IMR-90 (cell line): Measurements from ENCODE around the gene RAB1B. TPM values are rescaled to one million over a fixed set of nuclear protein-coding genes. Genes with fewer than 3 reads are reported as not detected.

Experiments
- ATAC-seq: fragments of 200-7000 bp; cut with Tn5 transposase; 2 replicates; pipeline ENCODE4 v1.9.1; 2020; ENCODE audit warnings: low read depth, mild to moderate bottlenecking, moderate library complexity
- BruUV-seq: library from RNA; stranded (reverse); fragments of 400-500 nt; replicated peaks from 2 replicates; lab custom pipeline; 2021; lab: Mats Ljungman, UMichigan
- CTCF ChIA-PET: fragments of 300-600 bp; formaldehyde crosslinking; extraction: SDS; loops from one replicate; lab custom pipeline; 2021; ENCODE audit warnings: antibody characterized with exemption; lab: Yijun Ruan, JAX
- POLR2A ChIA-PET: fragments of 300-600 bp; sonication (Branson Sonifier 250); formaldehyde crosslinking; loops from one replicate; lab custom pipeline; 2022; ENCODE audit warnings: antibody characterized with exemption; ENCODE audit not compliant: unreplicated experiment; lab: Charles Lee
- DNase-seq: peaks from one replicate; pipeline ENCODE4 v3.0.0; 2013
- H2AFZ ChIP-seq: replicated peaks from 2 replicates; pipeline ENCODE3; 2013; ENCODE audit warnings: low read length, mild to moderate bottlenecking; ENCODE audit not compliant: poor library complexity
- H2AK5ac ChIP-seq: 2 replicates; pipeline ENCODE4 v1.6.1; 2013; ENCODE audit warnings: low read depth, low read length, inconsistent platforms
- H2AK9ac ChIP-seq: replicated peaks from 2 replicates; pipeline ENCODE3; 2013; ENCODE audit warnings: mild to moderate bottlenecking, low read depth, low read length, moderate library complexity; ENCODE audit not compliant: poor library complexity
- H2BK120ac ChIP-seq: 2 replicates; pipeline ENCODE4 v1.6.1; 2013; ENCODE audit warnings: low read depth, low read length, inconsistent platforms
- H2BK15ac ChIP-seq: 3 replicates; pipeline ENCODE4 v1.6.1; 2013; ENCODE audit warnings: low read depth, low read length, inconsistent platforms
- H2BK20ac ChIP-seq: 2 replicates; pipeline ENCODE4 v1.6.1; 2013; ENCODE audit warnings: low read depth, mild to moderate bottlenecking, inconsistent platforms, low read length, moderate library complexity
- H2BK5ac ChIP-seq: 2 replicates; pipeline ENCODE4 v1.6.1; 2013; ENCODE audit warnings: mild to moderate bottlenecking, low read depth, low read length, inconsistent platforms; ENCODE audit not compliant: poor library complexity, severe bottlenecking
- H3K14ac ChIP-seq: replicated peaks from 2 replicates; pipeline ENCODE4 v1.6.1; 2013; ENCODE audit warnings: low read depth, low read length, inconsistent platforms
- H3K18ac ChIP-seq: 2 replicates; pipeline ENCODE4 v1.6.1; 2013; ENCODE audit warnings: low read depth, low read length, control low read depth
- H3K23ac ChIP-seq: 2 replicates; pipeline ENCODE4 v1.6.1; 2013; ENCODE audit warnings: low read depth, low read length, inconsistent platforms
- H3K27ac ChIP-seq: 2 replicates; pipeline ENCODE4 v1.5.1; 2013; ENCODE audit warnings: mild to moderate bottlenecking, control low read depth, low read length; ENCODE audit not compliant: insufficient read depth
- H3K27me3 ChIP-seq: 2 replicates; pipeline ENCODE4 v1.6.1; 2013; ENCODE audit warnings: low read length; ENCODE audit not compliant: control insufficient read depth, insufficient read depth
- H3K36me3 ChIP-seq: 2 replicates; pipeline ENCODE4 v1.6.1; 2013; ENCODE audit warnings: low read length, mixed read lengths; ENCODE audit not compliant: control insufficient read depth, insufficient read depth
- H3K4ac ChIP-seq: 2 replicates; pipeline ENCODE4 v1.6.1; 2013; ENCODE audit warnings: low read depth, low read length, inconsistent platforms
- H3K4me1 ChIP-seq: 2 replicates; pipeline ENCODE4 v1.6.1; 2013; ENCODE audit warnings: low read length, mixed read lengths; ENCODE audit not compliant: control insufficient read depth, insufficient read depth
- H3K4me2 ChIP-seq: 2 replicates; pipeline ENCODE4 v1.6.1; 2013; ENCODE audit warnings: low read depth, mild to moderate bottlenecking, control low read depth, low read length, moderate library complexity
- H3K4me3 ChIP-seq: 2 replicates; pipeline ENCODE4 v1.5.1; 2013; ENCODE audit warnings: low read depth, mild to moderate bottlenecking, control low read depth, low read length, moderate library complexity; ENCODE audit not compliant: insufficient read depth
- H3K56ac ChIP-seq: 2 replicates; pipeline ENCODE4 v1.6.1; 2013; ENCODE audit warnings: low read length, inconsistent platforms; ENCODE audit not compliant: insufficient read depth; ENCODE audit errors: extremely low read depth
- H3K79me1 ChIP-seq, 2 experiments: 2 replicates each; pipeline ENCODE4 v1.6.1; 2013; ENCODE audit warnings: low read length in 2 of 2, inconsistent platforms in 1 of 2, low read depth in 1 of 2
- H3K9ac ChIP-seq: 2 replicates; pipeline ENCODE4 v1.6.1; 2013; ENCODE audit warnings: low read depth, low read length, control low read depth
- H3K9me1 ChIP-seq: 2 replicates; pipeline ENCODE4 v1.6.1; 2013; ENCODE audit warnings: low read length, inconsistent platforms; ENCODE audit not compliant: insufficient read depth
- H3K9me3 ChIP-seq: 2 replicates; pipeline ENCODE4 v1.6.1; 2013; ENCODE audit warnings: low read length; ENCODE audit not compliant: control insufficient read depth, insufficient read depth
- H4K20me1 ChIP-seq: 2 replicates; pipeline ENCODE4 v1.6.1; 2013; ENCODE audit warnings: low read length, inconsistent platforms; ENCODE audit not compliant: insufficient read depth
- H4K5ac ChIP-seq: 2 replicates; pipeline ENCODE4 v1.6.1; 2013; ENCODE audit warnings: mild to moderate bottlenecking, low read depth, low read length, control low read depth
- H4K8ac ChIP-seq, 2 experiments: 2 replicates each; pipeline ENCODE4 v1.6.1; 2013; ENCODE audit warnings: low read depth in 2 of 2, low read length in 2 of 2, control low read depth in 1 of 2, inconsistent platforms in 1 of 2
- H4K91ac ChIP-seq: 2 replicates; pipeline ENCODE4 v1.6.1; 2013; ENCODE audit warnings: low read depth, low read length, inconsistent platforms; ENCODE audit not compliant: insufficient read depth
- CEBPB ChIP-seq: IDR thresholded peaks from 2 replicates; pipeline ENCODE4 v1.6.1; 2012; ENCODE audit warnings: low read depth, low read length, improper control_type of control experiment
- CHD1 ChIP-seq: IDR thresholded peaks from 2 replicates; pipeline ENCODE4 v1.6.1; 2012; ENCODE audit warnings: low read depth, low read length, improper control_type of control experiment
- FOS ChIP-seq: fragments of 150-350 bp; IDR thresholded peaks from 2 replicates; pipeline ENCODE4 v1.6.1; 2016; ENCODE audit warnings: low read depth, low read length
- MAFK ChIP-seq: IDR thresholded peaks from 2 replicates; pipeline ENCODE4 v1.6.1; 2012; ENCODE audit warnings: low read depth, low read length, improper control_type of control experiment
- MAZ ChIP-seq: IDR thresholded peaks from 2 replicates; pipeline ENCODE4 v1.6.1; 2012; ENCODE audit warnings: low read depth, mild to moderate bottlenecking, low read length, improper control_type of control experiment, moderate library complexity, borderline replicate concordance
- MXI1 ChIP-seq: IDR thresholded peaks from 2 replicates; pipeline ENCODE4 v1.6.1; 2012; ENCODE audit warnings: low read depth, mild to moderate bottlenecking, low read length, moderate library complexity, borderline replicate concordance
- RCOR1 ChIP-seq: IDR thresholded peaks from 2 replicates; pipeline ENCODE4 v1.6.1; 2012; ENCODE audit warnings: mild to moderate bottlenecking, low read length, improper control_type of control experiment; ENCODE audit not compliant: insufficient replicate concordance
- RFX5 ChIP-seq: IDR thresholded peaks from 2 replicates; pipeline ENCODE4 v1.8.0; 2012; ENCODE audit warnings: low read depth, mild to moderate bottlenecking, low read length, moderate library complexity
- SMC3 ChIP-seq: fragments of 150-350 bp; IDR thresholded peaks from 2 replicates; pipeline ENCODE4 v1.6.1; 2016; ENCODE audit warnings: low read depth, mild to moderate bottlenecking, antibody characterized with exemption, low read length, moderate library complexity
- WGBS, 2 experiments: methylation state at CpG; one replicate each; pipeline versions ENCODE4 v1.1.5 to v1.1.7; 2013; ENCODE audit warnings: missing lambda C conversion rate in 2 of 2; ENCODE audit not compliant: insufficient read length in 1 of 2; ENCODE audit errors: extremely low coverage in 2 of 2; 5-methylcytosine and 5-hydroxymethylcytosine counted together
- dilution Hi-C: fragments of 300-500 bp; cut with HindIII; formaldehyde crosslinking; loops from one replicate; pipeline ENCODE4 v1.14.3; 2018; ENCODE audit warnings: low sequenced_read_pairs; ENCODE audit not compliant: unreplicated experiment
- in situ Hi-C: fragments of 300-500 bp; cut with MboI; formaldehyde crosslinking; loops from 3 replicates; pipeline ENCODE4 v1.14.3; 2019; ENCODE audit warnings: low sequenced_read_pairs, inconsistent platforms, mixed read lengths
- intact Hi-C: fragments of 100-400 bp; cut with micrococcal nuclease; formaldehyde crosslinking; loops from 2 replicates; pipeline ENCODE4 v1.10.0; 2022
- polyA plus RNA-seq, 3 experiments: library from polyadenylated mRNA; depleted of rRNA; stranded (reverse); fragments of >200 nt; gene quantifications; 2 replicates each; pipeline ENCODE4 v1.2.3, GENCODE V29; 2012; ENCODE audit warnings: low replicate concordance in 1 of 3
- total RNA-seq: library from RNA; depleted of rRNA; stranded (reverse); fragments of >200 nt; gene quantifications from 2 replicates; pipeline ENCODE4 v1.2.3, GENCODE V29; 2012
- TF ChIP-seq, protein P1 (sequence below): fragments of 150-350 bp; IDR thresholded peaks from 2 replicates; pipeline ENCODE4 v1.6.1; 2016; ENCODE audit warnings: low read depth, mild to moderate bottlenecking, low read length, moderate library complexity, borderline replicate concordance
- TF ChIP-seq, protein P2 (sequence below): fragments of 150-350 bp; IDR thresholded peaks from 2 replicates; pipeline ENCODE4 v1.6.1; 2017; ENCODE audit warnings: mild to moderate bottlenecking, antibody characterized with exemption, low read length, low read depth
- TF ChIP-seq, protein P3 (sequence below): conservative IDR thresholded peaks from 2 replicates; pipeline ENCODE4 v1.5.1; 2012; ENCODE audit warnings: mild to moderate bottlenecking, low read depth, low read length, improper control_type of control experiment

Gene RAB1B
- total and polyA plus RNA-seq, 2 of the 4 experiments (the other 2 are of a cell fraction) = 83.7 to 248 TPM

DNA sequence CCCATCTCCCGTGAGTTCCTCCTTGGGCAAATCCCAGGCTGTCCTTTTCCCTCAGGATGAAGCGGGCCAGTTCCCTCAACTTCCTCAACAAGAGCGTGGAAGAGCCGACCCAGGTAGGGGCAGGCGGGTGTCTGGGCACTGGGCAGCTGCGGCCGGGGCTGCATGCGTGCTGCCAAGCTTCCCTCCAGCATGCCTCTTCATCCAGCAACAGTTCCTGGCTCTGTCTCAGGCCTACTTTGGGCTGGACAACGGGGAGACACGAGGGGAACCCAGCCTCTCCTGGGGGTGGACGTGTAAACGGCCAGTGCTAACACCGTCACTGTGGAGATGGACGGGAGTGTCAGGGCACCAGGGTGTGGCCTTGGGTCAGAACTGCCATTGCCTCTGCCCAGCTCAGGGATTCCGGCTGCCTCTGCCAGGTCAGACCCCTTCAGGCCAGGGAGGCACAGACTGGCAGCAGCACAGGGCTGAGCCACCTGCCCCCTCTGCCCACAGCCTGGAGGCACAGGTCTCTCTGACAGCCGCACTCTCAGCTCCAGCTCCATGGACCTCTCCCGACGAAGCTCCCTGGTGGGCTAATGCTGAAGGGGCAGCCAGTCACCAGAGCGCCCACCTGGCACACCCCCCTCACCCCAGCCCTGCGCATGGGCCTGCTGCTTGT is 1.9 kb upstream of the RAB1B start (continued):
- TF ChIP-seq MAFK = no peak

DNA sequence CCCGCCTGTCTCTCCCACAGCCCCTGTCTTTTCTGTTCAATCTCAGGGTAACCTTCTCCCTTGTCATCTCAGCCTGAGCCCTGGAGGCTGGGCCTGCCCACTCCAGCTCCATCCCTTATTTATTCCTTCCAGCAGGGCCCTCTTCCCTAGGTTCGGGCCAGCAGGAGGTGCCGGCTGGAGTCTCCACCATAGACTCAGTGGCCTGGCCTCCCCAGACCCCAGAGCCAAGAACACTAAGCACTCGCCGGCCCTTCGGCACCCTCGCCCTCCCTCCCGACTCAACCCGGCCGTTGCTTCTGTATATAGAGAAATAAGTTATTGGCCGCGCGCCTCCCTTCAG is 1.4 kb upstream of the RAB1B start:
- no peak overlapping the region for H4K5ac ChIP-seq
- peak overlapping the region; percentile 94 for H2AFZ ChIP-seq
- 71% methylated on average over 1 of the region's 13 CpGs; no CpG with 5 or more reads in 1 of the 2 experiments for WGBS, 2 experiments
- no peaks in the 10 kb centered on the region for H3K9me3 ChIP-seq
- no peak overlapping the region for H2BK20ac ChIP-seq
- H2BK120ac ChIP-seq = no peak overlapping the region
- peak overlapping the region; percentile 90; the same call in 1 of the 2 replicates for H2AK5ac ChIP-seq
- ChIA-PET POLR2A (interaction anchor here (0.6 kb wide), 1 partner anchor 132 kb away, joined by 6 read pairs; no protein-coding TSS in a partner anchor), CTCF (no interaction called here)
- H4K20me1 ChIP-seq = peaks cover 31% of the 10 kb centered on the region; the same call in 1 of the 2 replicates
- BruUV-seq = no TSS peak
- peaks cover 4% of the 10 kb centered on the region; the same call in 1 of the 2 replicates for H3K4me1 ChIP-seq
- in situ Hi-C loops = no loop called here
- H3K56ac ChIP-seq = no peak overlapping the region
- H2BK5ac ChIP-seq = peak overlapping the region; percentile 9
- TF ChIP-seq, protein P1, sequence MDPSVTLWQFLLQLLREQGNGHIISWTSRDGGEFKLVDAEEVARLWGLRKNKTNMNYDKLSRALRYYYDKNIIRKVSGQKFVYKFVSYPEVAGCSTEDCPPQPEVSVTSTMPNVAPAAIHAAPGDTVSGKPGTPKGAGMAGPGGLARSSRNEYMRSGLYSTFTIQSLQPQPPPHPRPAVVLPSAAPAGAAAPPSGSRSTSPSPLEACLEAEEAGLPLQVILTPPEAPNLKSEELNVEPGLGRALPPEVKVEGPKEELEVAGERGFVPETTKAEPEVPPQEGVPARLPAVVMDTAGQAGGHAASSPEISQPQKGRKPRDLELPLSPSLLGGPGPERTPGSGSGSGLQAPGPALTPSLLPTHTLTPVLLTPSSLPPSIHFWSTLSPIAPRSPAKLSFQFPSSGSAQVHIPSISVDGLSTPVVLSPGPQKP = no peak
- TF ChIP-seq CHD1 (no peak), MXI1 (no peak), RFX5 (no peak), MAZ (no peak), SMC3 (no peak), RCOR1 (no peak), FOS (no peak), CEBPB (no peak)
- TF ChIP-seq, protein P2, sequence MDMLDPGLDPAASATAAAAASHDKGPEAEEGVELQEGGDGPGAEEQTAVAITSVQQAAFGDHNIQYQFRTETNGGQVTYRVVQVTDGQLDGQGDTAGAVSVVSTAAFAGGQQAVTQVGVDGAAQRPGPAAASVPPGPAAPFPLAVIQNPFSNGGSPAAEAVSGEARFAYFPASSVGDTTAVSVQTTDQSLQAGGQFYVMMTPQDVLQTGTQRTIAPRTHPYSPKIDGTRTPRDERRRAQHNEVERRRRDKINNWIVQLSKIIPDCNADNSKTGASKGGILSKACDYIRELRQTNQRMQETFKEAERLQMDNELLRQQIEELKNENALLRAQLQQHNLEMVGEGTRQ = no peak
- TF ChIP-seq, protein P3, sequence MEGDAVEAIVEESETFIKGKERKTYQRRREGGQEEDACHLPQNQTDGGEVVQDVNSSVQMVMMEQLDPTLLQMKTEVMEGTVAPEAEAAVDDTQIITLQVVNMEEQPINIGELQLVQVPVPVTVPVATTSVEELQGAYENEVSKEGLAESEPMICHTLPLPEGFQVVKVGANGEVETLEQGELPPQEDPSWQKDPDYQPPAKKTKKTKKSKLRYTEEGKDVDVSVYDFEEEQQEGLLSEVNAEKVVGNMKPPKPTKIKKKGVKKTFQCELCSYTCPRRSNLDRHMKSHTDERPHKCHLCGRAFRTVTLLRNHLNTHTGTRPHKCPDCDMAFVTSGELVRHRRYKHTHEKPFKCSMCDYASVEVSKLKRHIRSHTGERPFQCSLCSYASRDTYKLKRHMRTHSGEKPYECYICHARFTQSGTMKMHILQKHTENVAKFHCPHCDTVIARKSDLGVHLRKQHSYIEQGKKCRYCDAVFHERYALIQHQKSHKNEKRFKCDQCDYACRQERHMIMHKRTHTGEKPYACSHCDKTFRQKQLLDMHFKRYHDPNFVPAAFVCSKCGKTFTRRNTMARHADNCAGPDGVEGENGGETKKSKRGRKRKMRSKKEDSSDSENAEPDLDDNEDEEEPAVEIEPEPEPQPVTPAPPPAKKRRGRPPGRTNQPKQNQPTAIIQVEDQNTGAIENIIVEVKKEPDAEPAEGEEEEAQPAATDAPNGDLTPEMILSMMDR = no peak
- no peak overlapping the region; the same call in 1 of the 2 replicates for H3K14ac ChIP-seq
- peak overlapping the region; percentile 52 for H3K4me3 ChIP-seq
- ATAC-seq (peak; percentile 2), DNase-seq (no peak)
- H3K36me3 ChIP-seq = peaks cover 36% of the 10 kb centered on the region
- no peaks in the 10 kb centered on the region for H3K27me3 ChIP-seq
- H3K9me1 ChIP-seq = peaks cover 2% of the 10 kb centered on the region; the same call in 1 of the 2 replicates
- H4K8ac ChIP-seq = peak overlapping the region; percentile 50 to 82; a peak in 2 of 4 replicates
- dilution Hi-C loops = no loop called here
- H4K91ac ChIP-seq = no peak overlapping the region
- peak overlapping the region; percentile 31 for H3K9ac ChIP-seq
- peak overlapping the region; percentile 70 for H3K4me2 ChIP-seq
- intact Hi-C loops = no loop called here
- no peak overlapping the region for H2BK15ac ChIP-seq
- peak overlapping the region; percentile 57 for H3K27ac ChIP-seq
- no peak overlapping the region; the same call in none of the 2 replicates for H3K23ac ChIP-seq
- 0 out of 2 replicates have a peak overlapping the region, but pooled peaks have one; percentile 53 for H3K4ac ChIP-seq
- H3K18ac ChIP-seq = no peak overlapping the region
- H3K79me1 ChIP-seq = peaks cover 8 to 51% of the 10 kb centered on the region in 2 experiments; a peak in 3 of 4 replicates
- H2AK9ac ChIP-seq = peak overlapping the region; percentile 74
